ENCODE results near the gene OGG1.

- TF ChIP-seq CTCF (IDR thresholded peaks at IDR 0.05; ENCODE audit: low read depth, low read length): no peak
- TF ChIP-seq POLR2A (IDR thresholded peaks at IDR 0.05; ENCODE audit: extremely low read depth, insufficient read length): no peak
Observed at GRCh38 chr3:9786209-9786739, 36.5 kb downstream of the OGG1 start.

Data from NB4 (cell line).